ENCODE results near the gene AP3B2.

Gene AP3B2

GRCh38 chr15:82692171-82692570, 17.5 kb downstream of the AP3B2 start:
- no peak for DNase-seq (ENCODE audit: low spot score)

GRCh38 chr15:82689147-82689546, 20.5 kb downstream of the AP3B2 start:
- DNase-seq (ENCODE audit: low spot score), result no peak

GRCh38 chr15:82688691-82689090, 21.0 kb downstream of the AP3B2 start:
- DNase-seq (ENCODE audit: low spot score), result no peak

GRCh38 chr15:82681371-82681770, 28.3 kb downstream of the AP3B2 start:
- DNase-seq (ENCODE audit: low spot score), result no peak

- peak; percentile 26 for DNase-seq (ENCODE audit: low spot score)
Observed at GRCh38 chr15:82680200-82681102, 29.2 kb downstream of the AP3B2 start.

GRCh38 chr15:82679626-82680199, 30.0 kb downstream of the AP3B2 start:
- no peak for DNase-seq (ENCODE audit: low spot score)

GRCh38 chr15:82677720-82678323, 31.9 kb downstream of the AP3B2 start:
- DNase-seq (ENCODE audit: low spot score), result no peak

- DNase-seq (ENCODE audit: low spot score), result no peak
Observed at GRCh38 chr15:82674873-82675272, 34.8 kb downstream of the AP3B2 start.

- DNase-seq (ENCODE audit: low spot score), result no peak
Observed at GRCh38 chr15:82670699-82671098, 39.0 kb downstream of the AP3B2 start.

- DNase-seq (ENCODE audit: low spot score), result no peak
Observed at GRCh38 chr15:82666606-82667005, 43.1 kb downstream of the AP3B2 start.

- DNase-seq (ENCODE audit: low spot score), result no peak
Observed at GRCh38 chr15:82664021-82664420, 45.7 kb downstream of the AP3B2 start.

GRCh38 chr15:82663186-82663600, 46.5 kb downstream of the AP3B2 start:
- DNase-seq (ENCODE audit: low spot score), result peak; percentile 35

GRCh38 chr15:82662641-82663040, 47.0 kb downstream of the AP3B2 start:
- no peak for DNase-seq (ENCODE audit: low spot score)

- DNase-seq (ENCODE audit: low spot score), result no peak
Observed at GRCh38 chr15:82660378-82660777, 49.3 kb downstream of the AP3B2 start.

GRCh38 chr15:82656641-82657266, 52.9 kb downstream of the AP3B2 start:
- DNase-seq (ENCODE audit: low spot score), result no peak

GRCh38 chr15:82655606-82656005, 54.1 kb downstream of the AP3B2 start:
- DNase-seq (ENCODE audit: low spot score), result no peak

GRCh38 chr15:82653483-82654168, 56.0 kb downstream of the AP3B2 start:
- no peak for DNase-seq (ENCODE audit: low spot score)

- DNase-seq (ENCODE audit: low spot score), result no peak
Observed at GRCh38 chr15:82651708-82652107, 58.0 kb downstream of the AP3B2 start.

- DNase-seq (ENCODE audit: low spot score), result no peak
Observed at GRCh38 chr15:82650046-82650670, 59.5 kb downstream of the AP3B2 start.

GRCh38 chr15:82649226-82649999, 60.3 kb downstream of the AP3B2 start:
- peak; percentile 52 for DNase-seq (ENCODE audit: low spot score)
